Measurements from ENCODE around the gene TXNDC2. TPM values are rescaled to one million over a fixed set of nuclear protein-coding genes. Genes with fewer than 3 reads are reported as not detected.

TXNDC2 gene
- total RNA-seq, 1 donor from 2014 or later: 0.07 TPM

DNA sequence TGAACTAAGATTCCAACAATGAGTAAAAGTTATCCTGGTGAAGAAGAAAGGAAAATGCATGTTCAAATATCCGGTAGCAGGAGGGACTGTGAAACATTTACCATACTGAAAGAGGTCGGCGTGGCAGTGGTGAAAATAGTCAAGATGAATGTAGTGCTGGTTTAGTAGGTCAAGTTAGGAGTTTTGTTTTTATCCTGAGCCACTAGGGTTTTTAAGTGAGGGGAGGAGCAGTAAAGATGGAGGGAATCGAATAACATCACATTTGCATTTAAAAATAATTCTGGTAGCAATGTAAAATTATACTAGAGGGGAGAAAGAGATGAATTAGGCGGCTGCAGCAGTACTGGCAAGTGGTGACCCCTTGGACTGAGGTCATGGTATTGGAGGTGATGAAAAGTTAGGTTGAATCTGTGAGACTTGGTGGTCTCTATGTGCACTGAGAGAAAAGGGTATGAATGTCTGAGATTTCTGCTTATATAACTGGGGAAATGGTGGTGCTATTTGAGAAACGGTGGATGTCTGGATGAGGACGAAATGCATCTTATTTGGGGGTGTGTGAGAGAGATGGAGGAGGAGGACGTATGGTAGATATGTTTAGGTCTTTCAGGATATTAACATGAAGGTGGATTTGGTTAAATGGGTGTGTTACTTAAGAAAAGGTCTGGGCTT is 33.9 kb downstream of the TXNDC2 start:
- H3K27me3 ChIP-seq (ENCODE audit: insufficient read depth, low read length): no peaks in the 10 kb centered on the region
- Mint-ChIP-seq H3K36me3 (ENCODE audit: low read depth, unreplicated experiment) (no peaks in the 10 kb centered on the region), H3K27me3 (ENCODE audit: low read depth, unreplicated experiment) (no peaks in the 10 kb centered on the region), H3K4me1 (ENCODE audit: low read depth, unreplicated experiment) (peaks cover 23% of the 10 kb centered on the region), H3K9me3 (ENCODE audit: unreplicated experiment) (no peaks in the 10 kb centered on the region), H3K4me3 (ENCODE audit: unreplicated experiment) (no peak overlapping the region), H3K27ac (ENCODE audit: unreplicated experiment) (no peak overlapping the region)
- no peak overlapping the region for H2AFZ ChIP-seq (ENCODE audit: low read depth, low read length)
- no peak overlapping the region for H3K27ac ChIP-seq (ENCODE audit: low read depth, low read length)
- H3K9ac ChIP-seq (ENCODE audit: low read length): no peak overlapping the region
- FAIRE-seq: no peak
- H3K4me3 ChIP-seq (ENCODE audit: insufficient read depth, low read depth, low read length): no peak overlapping the region
- peaks cover 20% of the 10 kb centered on the region for H3K4me1 ChIP-seq (ENCODE audit: insufficient read depth, low read length)
- DNase-seq (ENCODE audit: low read depth): no peak
- H3K4me2 ChIP-seq (ENCODE audit: low read length): no peak overlapping the region
- peaks cover 100% of the 10 kb centered on the region for H3K79me2 ChIP-seq (ENCODE audit: insufficient read depth, low read length)
- TF ChIP-seq, protein P1, sequence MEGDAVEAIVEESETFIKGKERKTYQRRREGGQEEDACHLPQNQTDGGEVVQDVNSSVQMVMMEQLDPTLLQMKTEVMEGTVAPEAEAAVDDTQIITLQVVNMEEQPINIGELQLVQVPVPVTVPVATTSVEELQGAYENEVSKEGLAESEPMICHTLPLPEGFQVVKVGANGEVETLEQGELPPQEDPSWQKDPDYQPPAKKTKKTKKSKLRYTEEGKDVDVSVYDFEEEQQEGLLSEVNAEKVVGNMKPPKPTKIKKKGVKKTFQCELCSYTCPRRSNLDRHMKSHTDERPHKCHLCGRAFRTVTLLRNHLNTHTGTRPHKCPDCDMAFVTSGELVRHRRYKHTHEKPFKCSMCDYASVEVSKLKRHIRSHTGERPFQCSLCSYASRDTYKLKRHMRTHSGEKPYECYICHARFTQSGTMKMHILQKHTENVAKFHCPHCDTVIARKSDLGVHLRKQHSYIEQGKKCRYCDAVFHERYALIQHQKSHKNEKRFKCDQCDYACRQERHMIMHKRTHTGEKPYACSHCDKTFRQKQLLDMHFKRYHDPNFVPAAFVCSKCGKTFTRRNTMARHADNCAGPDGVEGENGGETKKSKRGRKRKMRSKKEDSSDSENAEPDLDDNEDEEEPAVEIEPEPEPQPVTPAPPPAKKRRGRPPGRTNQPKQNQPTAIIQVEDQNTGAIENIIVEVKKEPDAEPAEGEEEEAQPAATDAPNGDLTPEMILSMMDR (IDR thresholded peaks at IDR 0.05; ENCODE audit: insufficient read depth, low read depth, low read length): no peak
- TF ChIP-seq EZH2 (IDR thresholded peaks at IDR 0.05; ENCODE audit: insufficient read depth, low read length): no peak
- H4K20me1 ChIP-seq (ENCODE audit: insufficient read depth, low read length): peaks cover 98% of the 10 kb centered on the region
- H3K9me3 ChIP-seq (ENCODE audit: insufficient read depth, low read depth, low read length): no peaks in the 10 kb centered on the region
- H3K36me3 ChIP-seq (ENCODE audit: insufficient read depth, low read length): no peaks in the 10 kb centered on the region

DNA sequence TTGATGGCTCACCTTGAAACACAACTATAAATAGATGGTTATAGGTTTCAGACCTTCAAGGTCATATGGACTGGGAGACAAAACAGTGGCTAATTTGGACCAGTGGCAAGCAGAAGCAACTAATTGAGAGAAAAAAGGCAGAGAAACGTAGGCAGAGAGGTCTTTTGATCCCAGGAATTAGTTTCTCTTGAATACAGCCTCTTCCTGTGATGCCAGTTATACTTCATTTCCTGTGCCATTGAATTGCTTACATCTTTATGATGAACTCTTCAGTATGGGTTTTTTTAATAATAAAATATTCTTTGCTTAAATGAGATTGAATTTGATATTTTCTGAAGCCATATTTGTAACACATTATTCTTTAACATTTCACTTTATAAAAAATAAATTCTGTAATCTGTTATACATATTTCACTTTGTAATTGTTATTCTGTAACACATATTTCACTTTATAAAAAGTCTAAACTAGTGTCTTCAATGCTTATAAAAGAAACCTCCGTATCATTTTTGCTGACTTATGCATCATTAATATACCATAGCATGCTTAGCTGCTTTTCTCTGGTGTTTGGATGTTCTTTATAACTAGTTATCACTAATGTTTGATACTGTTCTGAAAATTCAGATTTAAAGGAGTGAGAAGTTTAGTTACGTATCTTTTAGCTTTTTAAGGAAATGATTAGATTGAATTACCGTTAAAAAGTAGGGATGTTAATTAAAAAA is 37.0 kb downstream of the TXNDC2 start:
- Histone ChIP-seq H3K36me3 (ENCODE audit: insufficient read depth, low read length) (no peaks in the 10 kb centered on the region), H3K9ac (ENCODE audit: low read length) (no peak overlapping the region), H3K4me1 (ENCODE audit: insufficient read depth, low read length) (peaks cover 15% of the 10 kb centered on the region), H3K4me3 (ENCODE audit: insufficient read depth, low read depth, low read length) (no peak overlapping the region), H3K9me3 (ENCODE audit: insufficient read depth, low read depth, low read length) (no peaks in the 10 kb centered on the region), H3K27me3 (ENCODE audit: insufficient read depth, low read length) (no peaks in the 10 kb centered on the region), H3K27ac (ENCODE audit: low read depth, low read length) (no peak overlapping the region), H3K4me2 (ENCODE audit: low read length) (no peak overlapping the region), H3K79me2 (ENCODE audit: insufficient read depth, low read length) (peaks cover 100% of the 10 kb centered on the region), H2AFZ (ENCODE audit: low read depth, low read length) (no peak overlapping the region), H4K20me1 (ENCODE audit: insufficient read depth, low read length) (peaks cover 95% of the 10 kb centered on the region)
- H3K27ac Mint-ChIP-seq (ENCODE audit: unreplicated experiment): no peak overlapping the region
- no peaks in the 10 kb centered on the region for H3K27me3 Mint-ChIP-seq (ENCODE audit: low read depth, unreplicated experiment)
- TF ChIP-seq, protein P1 (IDR thresholded peaks at IDR 0.05; ENCODE audit: insufficient read depth, low read depth, low read length): no peak
- no peak for TF ChIP-seq EZH2 (IDR thresholded peaks at IDR 0.05; ENCODE audit: insufficient read depth, low read length)
- FAIRE-seq (no peak), DNase-seq (ENCODE audit: low read depth) (no peak)
- no peaks in the 10 kb centered on the region for H3K9me3 Mint-ChIP-seq (ENCODE audit: unreplicated experiment)
- H3K4me3 Mint-ChIP-seq (ENCODE audit: unreplicated experiment): no peak overlapping the region
- H3K36me3 Mint-ChIP-seq (ENCODE audit: low read depth, unreplicated experiment): no peaks in the 10 kb centered on the region
- peaks cover 34% of the 10 kb centered on the region for H3K4me1 Mint-ChIP-seq (ENCODE audit: low read depth, unreplicated experiment)

Data from astrocyte (in vitro differentiated cells and primary cell).